Type B pancreatic cell (in vitro differentiated cells): ENCODE data around the gene P2RY11. TPM values are rescaled to one million over a fixed set of nuclear protein-coding genes. Genes with fewer than 3 reads are reported as not detected.

ENCODE experiments used
- DNase-seq: peaks from one replicate; pipeline ENCODE4 v3.0.0; 2021; ENCODE audit warnings: mixed read lengths; ENCODE audit not compliant: unreplicated experiment; ENCODE audit errors: extremely low spot score
- H3K27ac Mint-ChIP-seq: 2 replicates; pipeline ENCODE4 v1.8.0; 2021; ENCODE audit warnings: mild to moderate bottlenecking, mixed read lengths
- H3K27me3 Mint-ChIP-seq: 2 replicates; pipeline ENCODE4 v1.8.0; 2021; ENCODE audit warnings: mixed read lengths
- H3K36me3 Mint-ChIP-seq: 2 replicates; pipeline ENCODE4 v1.8.0; 2021; ENCODE audit warnings: mixed read lengths
- H3K4me1 Mint-ChIP-seq: one replicate; pipeline ENCODE4 v1.8.0; 2021; ENCODE audit warnings: mixed read lengths; ENCODE audit not compliant: unreplicated experiment
- H3K4me3 Mint-ChIP-seq: 2 replicates; pipeline ENCODE4 v1.8.0; 2021; ENCODE audit warnings: mild to moderate bottlenecking, mixed read lengths
- H3K9me3 Mint-ChIP-seq: 2 replicates; pipeline ENCODE4 v1.8.0; 2021; ENCODE audit warnings: mixed read lengths
- CTCF ChIP-seq: fragments of 200-600 bp; sonication (generic); conservative IDR thresholded peaks from 2 replicates; pipeline ENCODE4 v1.5.0; 2021; ENCODE audit warnings: antibody characterized with exemption, mild to moderate bottlenecking
- total RNA-seq: library from RNA; stranded (reverse); gene quantifications from 2 replicates; pipeline ENCODE4 v1.2.1, GENCODE V29; 2021; ENCODE audit warnings: low replicate concordance

Gene P2RY11
- total RNA-seq, 1 donor from 2014 or later, result 26.0 TPM

GRCh38 chr19:10104665-10105508 is 6.6 kb upstream of the P2RY11 start:
- DNase-seq, result no peak
- Mint-ChIP-seq H3K4me3 (peak overlapping the region; percentile 90), H3K27me3 (no peaks in the 10 kb centered on the region), H3K27ac (no peak overlapping the region), H3K36me3 (no peaks in the 10 kb centered on the region), H3K9me3 (no peaks in the 10 kb centered on the region), H3K4me1 (peaks cover 11% of the 10 kb centered on the region)
- TF ChIP-seq CTCF, result no peak

- H3K27me3 Mint-ChIP-seq, result no peaks in the 10 kb centered on the region
- H3K4me1 Mint-ChIP-seq, result peaks cover 11% of the 10 kb centered on the region
- H3K27ac Mint-ChIP-seq, result peak overlapping the region; percentile 80
- H3K9me3 Mint-ChIP-seq, result no peaks in the 10 kb centered on the region
- H3K4me3 Mint-ChIP-seq, result peak overlapping the region; percentile 90
- TF ChIP-seq CTCF, result no peak
- DNase-seq, result no peak
- no peaks in the 10 kb centered on the region for H3K36me3 Mint-ChIP-seq
Measured at GRCh38 chr19:10105509-10106099, 5.9 kb upstream of the P2RY11 start.

- peak within 1 kb of the TSS; percentile 90 for H3K4me3 Mint-ChIP-seq
- TF ChIP-seq CTCF, result no peak
- H3K4me1 Mint-ChIP-seq, result peaks cover 11% of the 10 kb centered on the region
- H3K27ac Mint-ChIP-seq, result peak within 1 kb of the TSS; percentile 80
- H3K9me3 Mint-ChIP-seq, result no peaks in the 10 kb centered on the region
- H3K27me3 Mint-ChIP-seq, result no peaks in the 10 kb centered on the region
- peak; percentile 98 for DNase-seq
- H3K36me3 Mint-ChIP-seq, result no peaks in the 10 kb centered on the region
Measured at GRCh38 chr19:10106100-10106936, 5.2 kb upstream of the P2RY11 start, which contains the start of gene PPAN. PPAN (plus strand) TSS chr19:10106362; CDS start chr19:10106395, 33 bp downstream.

GRCh38 chr19:10107254-10107653 is 4.2 kb upstream of the P2RY11 start:
- no peaks in the 10 kb centered on the region for H3K27me3 Mint-ChIP-seq
- H3K4me1 Mint-ChIP-seq, result peaks cover 11% of the 10 kb centered on the region
- peak overlapping the region; percentile 73 for H3K27ac Mint-ChIP-seq

More at GRCh38 chr19:10107254-10107653, 4.2 kb upstream of the P2RY11 start:
- H3K4me3 Mint-ChIP-seq, result peak overlapping the region; percentile 90
- H3K9me3 Mint-ChIP-seq, result no peaks in the 10 kb centered on the region
- no peaks in the 10 kb centered on the region for H3K36me3 Mint-ChIP-seq
- DNase-seq, result no peak
- TF ChIP-seq CTCF, result no peak
